ENCODE measurements around the gene SLC24A4. TPM values are rescaled to one million over a fixed set of nuclear protein-coding genes. Genes with fewer than 3 reads are reported as not detected.

SLC24A4 gene
- total RNA-seq, 1 donor from 2014 or later = 0.27 TPM

GRCh38 chr14:92481811-92482555, 159.0 kb downstream of the SLC24A4 start:
- no peak for DNase-seq
- intact Hi-C loops (cut with DNase I) = no loop called here
- peak; percentile 41 for ATAC-seq (ENCODE audit: poor library complexity)

GRCh38 chr14:92482621-92483319, 159.8 kb downstream of the SLC24A4 start:
- DNase-seq (no peak), ATAC-seq (ENCODE audit: poor library complexity) (no peak)
- intact Hi-C loops (cut with DNase I) = no loop called here

- DNase-seq = no peak
- intact Hi-C loops (cut with DNase I) = no loop called here
- no peak for ATAC-seq (ENCODE audit: poor library complexity)
These were observed 161.3 kb downstream of the SLC24A4 start for GRCh38 chr14:92484132-92484823.

DNA sequence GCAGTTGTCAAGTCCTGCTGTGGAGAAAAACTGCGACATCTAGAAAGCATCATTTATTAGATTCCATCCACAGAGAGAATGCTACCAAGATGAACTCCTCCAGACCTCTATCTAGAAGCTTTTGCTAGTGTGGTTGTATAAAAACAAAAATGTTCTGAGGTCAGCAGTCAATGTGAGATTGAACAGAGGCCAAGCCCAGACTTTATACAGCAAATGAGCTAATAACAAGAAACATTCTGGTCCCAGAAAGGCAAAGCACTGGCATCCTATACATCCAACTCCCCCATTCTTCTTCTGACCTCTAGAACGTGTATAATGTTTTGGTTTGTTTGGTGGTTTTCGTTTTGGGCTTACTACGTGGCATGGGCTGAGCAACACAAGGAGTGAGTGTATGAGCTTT, 163.9 kb downstream of the SLC24A4 start:
- intact Hi-C loops (cut with DNase I) = no loop called here
- ATAC-seq (ENCODE audit: poor library complexity) (no peak), DNase-seq (no peak)

DNA sequence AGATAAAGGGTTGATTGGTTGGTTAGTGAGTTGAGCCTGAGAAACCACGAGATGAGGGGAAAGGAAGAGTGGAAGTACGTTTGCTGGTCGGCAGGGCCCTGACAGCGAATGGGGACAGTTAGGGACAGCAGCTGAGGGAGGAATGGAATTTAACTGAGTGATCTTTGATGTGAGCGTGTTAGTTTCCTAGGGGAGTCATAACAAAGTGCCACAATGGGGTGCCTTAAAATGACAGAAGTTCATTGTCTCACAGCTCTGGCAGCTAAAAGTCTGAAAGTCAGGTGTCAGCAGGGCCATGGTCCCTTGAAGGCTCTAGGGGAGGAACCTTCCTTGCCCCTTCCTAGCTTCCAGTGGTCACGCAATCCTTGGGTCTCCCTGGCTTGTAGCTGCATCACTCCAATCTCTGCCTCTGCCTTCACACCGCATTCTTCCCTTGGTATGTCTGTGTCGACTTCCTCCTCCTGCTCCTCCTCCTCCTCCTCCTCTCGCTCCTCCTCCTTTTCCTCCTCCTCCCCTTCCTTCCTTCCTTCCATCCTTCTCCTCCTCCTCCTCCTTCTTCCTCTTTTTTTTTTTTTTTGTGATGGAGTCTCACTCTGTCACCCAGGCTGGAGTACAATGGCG, 164.7 kb downstream of the SLC24A4 start:
- ATAC-seq (ENCODE audit: poor library complexity) (peak; percentile 42), DNase-seq (no peak)
- intact Hi-C loops (cut with DNase I) = no loop called here

GRCh38 chr14:92489394-92490238, 166.7 kb downstream of the SLC24A4 start:
- ATAC-seq (ENCODE audit: poor library complexity) = no peak
- DNase-seq = no peak
- intact Hi-C loops (cut with DNase I) = no loop called here

DNA sequence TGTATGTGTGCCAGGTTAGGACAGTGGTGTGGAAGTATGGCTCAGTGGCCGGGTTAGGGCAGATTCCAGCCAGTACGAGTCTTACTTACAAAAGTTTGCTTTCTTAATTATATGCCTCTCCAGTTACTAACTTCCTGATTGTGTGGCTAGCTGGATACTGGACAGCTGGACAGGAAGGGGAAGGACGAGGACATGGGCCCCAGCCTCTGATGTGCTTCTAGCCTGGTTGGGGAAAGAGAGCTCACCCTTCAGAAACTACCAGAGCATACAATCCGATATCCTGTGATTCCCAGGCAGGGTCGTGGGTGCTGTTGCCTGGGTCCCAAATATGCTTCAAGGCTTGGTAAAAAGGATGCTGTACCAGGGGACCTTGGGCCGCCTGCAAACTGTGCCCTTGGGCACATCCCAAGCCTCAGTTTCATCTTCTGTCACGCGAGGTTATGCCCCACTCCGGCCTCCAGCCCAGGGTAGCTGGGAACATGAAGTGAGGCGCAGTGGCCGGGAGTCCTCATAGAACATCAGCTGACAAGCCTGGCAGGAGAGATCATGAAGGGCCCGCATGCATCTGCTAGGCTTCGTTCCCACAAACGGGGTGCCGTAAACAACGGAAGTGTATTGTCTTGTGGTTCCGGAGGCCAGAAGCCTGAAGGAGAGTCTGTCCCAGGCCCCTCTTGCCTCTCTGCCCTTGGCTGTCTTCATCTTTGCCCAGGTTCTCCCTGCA, 167.4 kb downstream of the SLC24A4 start:
- intact Hi-C loops (cut with DNase I) = no loop called here
- DNase-seq = no peak
- peak; percentile 43 for ATAC-seq (ENCODE audit: poor library complexity)

DNA sequence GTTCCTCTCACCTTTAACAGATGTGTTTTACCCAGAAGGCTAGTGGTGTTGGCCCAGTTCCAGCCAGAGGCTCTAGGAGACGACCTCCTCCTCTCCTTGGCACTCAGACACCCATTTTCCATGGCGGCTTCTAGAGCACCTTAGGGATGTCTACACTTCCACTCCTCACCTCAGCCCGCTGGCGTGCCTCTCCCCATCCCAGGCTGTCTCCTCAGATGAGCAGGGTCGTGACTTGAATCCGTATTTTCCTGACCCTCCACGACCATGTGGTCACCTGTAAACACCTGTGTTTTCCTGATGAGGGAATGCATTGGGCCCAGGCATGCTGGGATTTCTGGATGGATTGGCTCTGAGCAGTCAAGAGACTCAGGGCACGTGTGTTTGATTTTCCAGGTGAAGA, 168.8 kb downstream of the SLC24A4 start:
- intact Hi-C loops (cut with DNase I) = no loop called here
- DNase-seq = no peak
- ATAC-seq (ENCODE audit: poor library complexity) = no peak

GRCh38 chr14:92492258-92492657, 169.3 kb downstream of the SLC24A4 start:
- intact Hi-C loops (cut with DNase I) = no loop called here
- ATAC-seq (ENCODE audit: poor library complexity) (peak; percentile 42), DNase-seq (no peak)

GRCh38 chr14:92493024-92493423, 170.1 kb downstream of the SLC24A4 start:
- no peak for DNase-seq
- ATAC-seq (ENCODE audit: poor library complexity) = no peak
- intact Hi-C loops (cut with DNase I) = no loop called here

DNA sequence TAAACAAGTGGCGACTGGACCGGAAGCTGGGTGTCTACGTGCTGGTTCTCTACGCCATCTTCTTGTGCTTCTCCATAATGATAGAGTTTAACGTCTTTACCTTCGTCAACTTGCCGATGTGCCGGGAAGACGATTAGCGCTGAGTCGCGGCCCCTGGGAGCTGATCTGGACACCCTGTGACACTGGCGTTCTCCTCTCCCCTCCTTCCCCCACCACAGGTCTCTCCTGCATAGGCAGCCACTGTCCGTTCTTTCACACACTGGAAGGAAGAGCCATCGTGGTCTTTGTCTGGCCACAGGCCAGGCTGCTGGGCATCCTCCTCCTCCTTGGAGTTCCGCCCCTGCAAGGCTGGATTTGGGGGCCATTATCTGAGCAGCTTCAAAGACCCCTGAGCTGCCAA, 170.5 kb downstream of the SLC24A4 start:
- intact Hi-C loops (cut with DNase I) = no loop called here
- ATAC-seq (ENCODE audit: poor library complexity) (no peak), DNase-seq (no peak)

DNA sequence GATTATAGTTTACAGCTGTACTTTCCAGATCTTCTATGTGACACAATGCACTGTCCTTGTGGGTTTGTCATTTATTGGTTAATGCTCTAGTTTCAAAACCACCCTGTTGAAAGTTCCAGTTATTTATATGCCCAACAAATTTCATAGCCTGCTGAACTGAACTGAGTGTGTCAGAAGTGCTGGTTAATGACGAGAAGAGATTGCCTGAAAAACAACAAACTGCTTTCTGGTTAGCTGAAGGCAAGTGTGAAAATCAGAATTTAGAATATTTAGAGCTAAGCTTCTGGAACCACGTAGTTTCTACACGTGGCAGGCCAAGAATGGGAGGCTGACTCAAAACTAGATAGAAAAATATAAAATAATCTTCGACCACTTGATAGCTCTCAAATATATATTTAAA, 171.5 kb downstream of the SLC24A4 start:
- intact Hi-C loops (cut with DNase I) = no loop called here
- ATAC-seq (ENCODE audit: poor library complexity) = no peak
- DNase-seq = no peak

DNA sequence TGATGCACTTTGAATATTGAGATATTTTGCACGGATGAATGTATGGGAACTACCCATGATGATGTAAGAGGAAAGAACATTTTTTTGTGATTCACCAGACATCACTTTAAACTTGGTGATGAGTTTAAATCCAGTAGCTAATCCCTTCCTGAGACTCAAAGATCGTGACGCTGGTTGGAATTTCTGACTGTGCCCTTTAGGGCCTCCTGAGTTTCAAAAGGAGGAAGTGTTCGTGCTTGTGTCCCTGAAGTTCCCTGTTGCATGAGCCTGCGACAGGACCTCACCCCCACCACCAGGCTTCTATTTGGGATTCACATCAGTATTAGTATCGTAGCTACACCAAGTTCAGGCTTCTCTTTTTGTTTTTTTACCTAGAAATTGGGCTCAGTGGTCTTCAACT, 172.1 kb downstream of the SLC24A4 start:
- intact Hi-C loops (cut with DNase I) = no loop called here
- ATAC-seq (ENCODE audit: poor library complexity) (peak; percentile 42), DNase-seq (no peak)

DNA sequence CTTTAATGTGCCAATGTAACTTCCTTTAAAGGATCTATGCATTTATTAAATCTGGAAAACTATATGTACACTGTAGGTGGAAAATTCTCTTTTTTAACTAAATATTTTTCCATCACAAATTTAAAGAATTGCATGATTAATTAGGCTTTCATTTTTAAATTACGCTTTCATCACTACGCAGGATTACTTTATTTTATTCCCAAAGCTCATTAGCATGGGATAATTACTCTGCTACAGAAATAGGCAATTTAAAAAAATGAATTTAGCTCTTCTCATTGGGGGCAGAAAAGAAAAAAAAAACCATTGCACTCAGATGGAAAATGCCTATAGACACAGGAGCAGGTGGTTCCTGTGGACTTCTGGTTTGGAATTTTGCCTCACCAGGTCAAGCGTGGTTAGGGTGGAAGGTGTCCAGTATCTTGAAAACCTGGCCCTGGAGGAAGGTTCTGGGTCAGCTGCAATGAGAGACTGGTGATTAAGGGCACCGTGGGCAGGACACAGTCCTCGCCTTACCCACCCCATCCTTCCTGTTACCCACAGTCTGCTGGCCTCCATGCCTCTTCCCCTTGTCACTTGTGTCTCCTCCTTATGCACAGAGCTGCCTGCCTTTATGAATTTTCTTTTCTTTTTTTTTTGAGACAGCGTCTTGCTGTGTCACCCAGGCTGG, 173.4 kb downstream of the SLC24A4 start:
- intact Hi-C loops (cut with DNase I) = no loop called here
- DNase-seq = no peak
- no peak for ATAC-seq (ENCODE audit: poor library complexity)

DNA sequence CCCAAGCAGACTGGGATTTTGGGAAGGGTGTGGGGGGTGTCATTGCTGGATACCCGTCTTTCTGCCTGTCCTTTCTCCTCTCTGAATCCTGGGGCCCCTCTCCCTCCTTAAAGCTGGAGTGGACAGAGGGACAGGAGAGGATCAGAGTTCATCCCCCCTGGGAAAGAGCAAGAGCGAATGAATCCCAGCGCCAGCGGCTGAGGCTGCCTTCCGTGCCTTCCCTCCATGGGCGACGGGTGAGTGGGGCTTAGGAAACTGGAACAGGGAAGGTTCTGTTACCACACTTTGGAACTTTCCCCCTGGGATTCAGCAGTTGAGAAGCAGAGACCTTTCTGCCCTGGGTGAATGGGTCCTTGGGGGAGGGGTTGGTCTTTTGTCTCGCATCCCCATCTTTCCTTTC, 174.4 kb downstream of the SLC24A4 start:
- ATAC-seq (ENCODE audit: poor library complexity) (no peak), DNase-seq (no peak)
- intact Hi-C loops (cut with DNase I) = no loop called here

GRCh38 chr14:92499234-92499633, 176.3 kb downstream of the SLC24A4 start:
- intact Hi-C loops (cut with DNase I) = no loop called here

GRCh38 chr14:92500491-92500941, 177.6 kb downstream of the SLC24A4 start:
- ATAC-seq (ENCODE audit: poor library complexity) = peak; percentile 71

More at GRCh38 chr14:92499234-92499633, 176.3 kb downstream of the SLC24A4 start:
- no peak for DNase-seq
- ATAC-seq (ENCODE audit: poor library complexity) = no peak

More at GRCh38 chr14:92500491-92500941, 177.6 kb downstream of the SLC24A4 start:
- intact Hi-C loops (cut with DNase I) = no loop called here
- peak; percentile 81 for DNase-seq

All from Right ventricle myocardium superior (tissue), 1 donor.